ENCODE results near the gene GNAL.

DNA sequence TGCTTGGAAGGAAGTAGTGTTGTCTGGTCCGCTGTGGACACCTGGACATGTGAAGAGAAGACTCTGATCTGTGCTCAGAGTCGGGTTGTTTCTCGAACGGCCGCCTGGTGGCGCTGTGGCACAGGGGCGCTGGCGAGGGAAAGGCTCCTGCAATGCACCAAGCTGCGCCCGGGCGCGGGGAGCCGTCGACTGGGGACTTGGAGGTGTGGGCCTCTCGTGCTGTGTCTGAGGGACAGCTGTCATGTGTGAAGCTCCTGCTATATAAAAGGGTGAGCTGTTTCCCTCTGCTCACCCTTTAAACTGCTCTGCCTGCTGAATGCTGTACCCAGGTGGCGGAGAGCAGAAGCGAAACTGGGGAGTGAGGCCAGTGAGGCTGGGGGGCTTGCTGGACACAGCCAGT, 44.0 kb downstream of the GNAL start:
- TF ChIP-seq POLR2A (IDR thresholded peaks at IDR 0.05) = no peak
- TF ChIP-seq, protein P1, sequence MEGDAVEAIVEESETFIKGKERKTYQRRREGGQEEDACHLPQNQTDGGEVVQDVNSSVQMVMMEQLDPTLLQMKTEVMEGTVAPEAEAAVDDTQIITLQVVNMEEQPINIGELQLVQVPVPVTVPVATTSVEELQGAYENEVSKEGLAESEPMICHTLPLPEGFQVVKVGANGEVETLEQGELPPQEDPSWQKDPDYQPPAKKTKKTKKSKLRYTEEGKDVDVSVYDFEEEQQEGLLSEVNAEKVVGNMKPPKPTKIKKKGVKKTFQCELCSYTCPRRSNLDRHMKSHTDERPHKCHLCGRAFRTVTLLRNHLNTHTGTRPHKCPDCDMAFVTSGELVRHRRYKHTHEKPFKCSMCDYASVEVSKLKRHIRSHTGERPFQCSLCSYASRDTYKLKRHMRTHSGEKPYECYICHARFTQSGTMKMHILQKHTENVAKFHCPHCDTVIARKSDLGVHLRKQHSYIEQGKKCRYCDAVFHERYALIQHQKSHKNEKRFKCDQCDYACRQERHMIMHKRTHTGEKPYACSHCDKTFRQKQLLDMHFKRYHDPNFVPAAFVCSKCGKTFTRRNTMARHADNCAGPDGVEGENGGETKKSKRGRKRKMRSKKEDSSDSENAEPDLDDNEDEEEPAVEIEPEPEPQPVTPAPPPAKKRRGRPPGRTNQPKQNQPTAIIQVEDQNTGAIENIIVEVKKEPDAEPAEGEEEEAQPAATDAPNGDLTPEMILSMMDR (IDR thresholded peaks at IDR 0.05) = peak; percentile 75 to 91 (median 85)
